GM19238 (cell line): ENCODE measurements around the gene PRPF19.

Experiments
- DNase-seq: peaks from one replicate; pipeline ENCODE4 v3.0.0; 2011; ENCODE audit warnings: low spot score; ENCODE audit not compliant: insufficient read length

PRPF19 gene

DNA sequence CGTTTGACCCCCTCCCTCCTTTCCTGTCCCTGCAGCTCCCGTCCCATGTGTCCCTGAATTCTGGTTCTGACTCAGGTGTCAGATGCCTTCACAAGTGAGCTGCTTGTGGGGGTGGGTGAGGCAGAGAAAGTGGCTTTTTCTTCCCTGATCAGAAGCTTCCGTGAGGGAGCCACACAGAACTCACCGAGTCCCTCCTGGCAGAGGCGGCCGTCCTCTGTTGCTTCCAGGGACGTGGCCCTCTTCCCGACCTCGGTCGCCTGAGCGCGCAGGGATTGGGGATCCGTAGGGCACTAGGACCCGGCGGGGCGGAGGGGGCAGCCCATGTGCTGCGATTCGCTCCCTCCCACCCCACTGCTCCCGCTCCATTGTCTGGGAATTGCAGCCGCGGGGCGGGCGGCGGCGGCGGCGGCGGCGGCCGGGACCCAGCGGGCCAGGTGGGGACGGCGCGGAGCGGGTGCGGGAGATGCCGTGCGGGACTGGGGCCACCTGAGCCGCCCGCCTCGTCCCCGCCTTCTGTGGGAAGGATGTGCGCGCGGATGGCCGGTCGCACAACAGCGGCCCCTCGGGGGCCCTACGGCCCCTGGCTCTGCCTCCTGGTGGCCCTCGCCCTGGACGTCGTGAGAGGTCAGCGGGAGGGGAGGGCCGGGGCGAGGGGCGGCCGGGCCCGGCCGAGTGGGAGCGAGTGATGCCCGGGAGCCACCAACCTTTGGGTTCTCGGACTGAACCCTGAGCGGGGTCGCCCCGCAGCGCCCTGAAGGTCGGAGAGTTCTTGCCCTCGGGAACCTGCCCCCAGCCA lies 17.9 kb upstream of the PRPF19 start, which contains the start of gene TMEM132A:
Gene TMEM132A (plus strand): TSS at position 351 of the 796 bp plus-strand sequence. CDS start 174 bp downstream, at position 525.
- DNase-seq: peak; percentile 80

DNA sequence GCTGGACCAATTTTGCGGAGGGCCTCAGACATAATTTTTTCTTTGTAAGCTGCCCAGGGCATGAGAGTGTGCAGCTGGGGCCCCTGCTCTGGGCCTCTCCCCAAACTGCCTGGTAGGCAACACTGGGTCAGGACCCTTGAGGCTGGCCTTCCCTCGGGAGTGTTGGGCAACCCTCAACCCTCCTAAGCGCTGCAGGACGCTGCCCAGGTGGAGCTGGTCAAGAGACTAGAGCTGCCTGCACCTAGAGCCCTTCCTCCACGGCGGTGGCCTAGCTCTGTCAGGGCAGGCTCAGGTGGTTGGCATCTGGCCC lies 17.4 kb upstream of the PRPF19 start:
- no peak for DNase-seq

DNA sequence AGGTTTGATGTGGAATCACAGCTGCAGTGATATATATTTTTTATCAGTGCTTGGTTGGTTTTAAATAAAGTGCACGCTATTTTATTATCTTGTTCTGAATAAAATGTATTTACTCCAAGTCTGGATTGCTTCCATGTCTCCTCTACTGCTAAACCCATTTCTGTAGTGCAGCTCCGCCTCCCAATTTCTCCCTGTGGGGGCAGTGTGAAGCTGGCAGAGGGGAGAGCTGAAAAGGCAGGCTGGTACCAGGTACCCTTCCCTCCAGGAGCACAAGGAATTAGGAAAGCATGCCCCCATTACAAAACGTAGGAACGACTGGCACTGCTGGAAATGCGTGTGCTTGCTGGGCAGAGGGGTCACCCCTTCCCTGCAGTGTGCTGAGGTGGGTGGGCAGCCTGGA lies 16.9 kb upstream of the PRPF19 start:
- DNase-seq: no peak

DNA sequence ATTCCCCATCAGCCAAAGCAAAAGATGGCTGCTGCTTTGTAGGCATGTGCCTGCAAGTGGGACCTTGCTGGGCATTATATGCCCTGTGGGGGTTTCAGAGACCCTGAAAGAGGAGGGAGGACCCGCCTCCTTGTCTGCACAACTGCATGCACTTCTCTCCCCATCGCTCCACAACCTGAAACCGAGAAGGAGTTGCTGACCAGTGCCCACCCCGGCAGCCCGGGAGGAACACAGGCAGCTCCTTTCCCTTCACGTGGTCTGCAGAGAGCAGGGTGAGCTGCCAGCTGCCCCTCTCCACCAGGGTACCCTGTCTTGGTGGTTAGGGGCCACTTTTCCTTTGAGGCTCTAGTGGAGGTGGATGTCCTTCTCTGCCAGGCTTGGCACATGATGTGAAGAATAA lies 16.5 kb upstream of the PRPF19 start:
- DNase-seq: no peak

DNA sequence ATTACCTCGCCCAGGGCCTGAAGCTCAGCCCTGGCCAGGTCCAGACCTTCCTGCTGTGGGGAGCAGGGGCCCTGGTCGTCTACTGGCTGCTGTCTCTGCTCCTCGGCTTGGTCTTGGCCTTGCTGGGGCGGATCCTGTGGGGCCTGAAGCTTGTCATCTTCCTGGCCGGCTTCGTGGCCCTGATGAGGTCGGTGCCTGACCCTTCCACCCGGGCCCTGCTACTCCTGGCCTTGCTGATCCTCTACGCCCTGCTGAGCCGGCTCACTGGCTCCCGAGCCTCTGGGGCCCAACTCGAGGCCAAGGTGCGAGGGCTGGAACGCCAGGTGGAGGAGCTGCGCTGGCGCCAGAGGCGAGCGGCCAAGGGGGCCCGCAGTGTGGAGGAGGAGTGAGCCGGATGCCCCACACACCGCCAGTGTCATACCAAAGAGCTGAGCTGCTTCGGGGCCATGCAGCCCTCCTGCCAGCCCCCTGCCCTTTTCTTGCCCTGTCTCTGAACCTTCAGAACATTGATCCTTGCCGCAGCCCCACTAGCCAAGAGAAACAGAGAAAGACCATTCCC lies 15.5 kb upstream of the PRPF19 start:
- no peak for DNase-seq

DNA sequence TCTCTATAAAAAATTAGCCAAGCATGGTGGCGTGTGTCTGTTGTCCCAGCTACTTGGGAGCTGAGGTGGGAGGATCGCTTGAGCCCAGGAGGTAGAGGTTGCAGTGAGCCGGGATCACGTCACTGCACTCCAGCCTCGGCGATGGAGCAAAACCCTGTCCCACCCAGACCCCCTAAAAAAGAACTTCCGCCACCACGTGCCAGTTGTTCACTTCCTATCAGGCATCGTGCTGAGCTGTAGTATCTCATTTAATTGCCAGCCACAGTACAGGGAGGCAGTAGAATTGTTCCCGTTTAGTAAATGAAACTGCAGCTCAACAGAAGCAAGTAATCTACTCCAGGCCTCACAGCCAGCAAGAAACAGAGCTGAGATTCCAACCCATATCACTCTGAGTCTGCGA lies 14.9 kb upstream of the PRPF19 start:
- DNase-seq: no peak

DNA sequence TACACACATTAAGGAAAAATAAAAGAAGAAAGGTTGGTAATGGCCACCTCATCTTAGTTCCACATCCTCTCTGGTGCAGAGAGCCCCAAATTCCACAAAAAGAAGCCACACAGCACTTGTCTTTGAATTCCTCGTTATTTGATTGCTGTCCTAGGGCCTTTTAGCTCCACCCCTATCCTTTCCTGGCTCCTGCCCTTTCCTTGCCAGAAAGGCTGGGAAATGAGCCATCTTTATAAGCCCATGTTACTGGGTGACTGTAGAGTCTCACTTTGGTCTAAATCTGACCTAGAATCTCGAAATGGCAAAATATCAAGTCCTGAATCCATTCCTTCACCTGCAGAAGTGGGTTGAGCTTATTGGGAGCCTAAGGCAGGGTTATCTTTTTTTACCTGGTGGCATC lies 13.6 kb upstream of the PRPF19 start:
- no peak for DNase-seq

DNA sequence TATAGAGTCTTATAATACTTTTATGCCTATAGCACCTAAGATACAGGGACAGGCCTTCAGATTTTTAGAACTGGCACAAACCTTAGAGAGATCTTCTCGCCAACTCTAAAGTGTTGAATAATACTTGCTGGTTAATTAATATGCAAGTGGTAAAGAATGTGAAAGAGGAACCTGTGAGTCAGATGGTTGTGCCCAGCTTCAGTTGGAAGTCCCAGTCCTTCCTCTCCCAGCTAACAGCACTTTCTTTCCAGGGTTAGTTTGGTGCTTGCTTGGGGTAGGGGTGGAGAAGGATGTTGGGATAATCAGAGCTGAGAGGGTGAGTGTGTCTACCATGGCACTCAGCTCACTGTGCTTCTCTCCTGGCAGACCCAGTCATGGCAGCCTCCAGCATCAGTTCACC lies 12.9 kb upstream of the PRPF19 start:
- DNase-seq: no peak

DNA sequence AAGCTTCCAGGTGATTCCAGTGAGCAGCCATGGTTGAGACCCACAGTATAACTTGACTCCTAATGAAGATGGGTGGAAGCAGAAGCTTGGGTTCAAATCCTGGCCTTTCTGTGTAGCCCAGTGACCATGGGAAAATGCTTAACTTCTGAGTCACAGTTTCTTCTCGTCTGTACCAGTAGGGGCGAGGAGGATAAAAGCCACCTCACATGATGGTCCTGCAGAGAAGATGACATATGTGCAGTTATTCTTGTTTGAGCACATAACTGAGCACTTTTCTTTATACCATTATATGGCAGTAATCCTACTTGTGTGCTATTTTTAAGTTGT lies 12.5 kb upstream of the PRPF19 start:
- DNase-seq: no peak

DNA sequence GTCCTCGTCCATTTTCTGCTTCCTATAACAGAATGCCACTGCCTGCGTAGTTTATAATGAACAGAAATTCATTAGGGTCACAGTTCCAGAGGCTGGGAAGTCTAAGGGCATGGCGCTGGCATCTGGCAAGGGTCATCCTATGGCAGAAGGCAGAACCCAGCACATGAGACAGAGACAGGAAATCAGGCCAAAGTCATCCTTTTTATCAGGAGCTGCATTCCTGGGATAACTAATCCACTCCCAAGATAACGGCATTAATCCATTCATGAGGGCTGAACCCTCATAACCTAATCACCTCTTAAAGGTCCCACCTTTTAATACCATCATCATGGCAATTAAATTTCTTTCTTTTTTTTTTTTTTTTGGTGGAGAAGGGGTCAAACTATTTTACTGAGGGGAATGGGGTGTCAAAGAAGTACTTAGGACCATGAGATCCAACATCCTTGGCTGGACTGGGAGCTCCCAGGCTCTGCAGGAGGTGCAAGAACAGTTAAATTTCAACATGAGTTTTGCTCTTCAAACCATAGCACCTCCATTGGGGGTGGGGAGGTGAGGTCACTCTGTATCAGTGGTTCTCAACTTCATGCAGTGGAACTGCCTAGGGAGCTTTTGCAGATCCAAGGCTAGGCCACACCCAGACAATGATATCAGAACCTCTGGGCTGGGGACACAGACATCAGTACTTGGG lies 12.0 kb upstream of the PRPF19 start:
- DNase-seq: no peak

DNA sequence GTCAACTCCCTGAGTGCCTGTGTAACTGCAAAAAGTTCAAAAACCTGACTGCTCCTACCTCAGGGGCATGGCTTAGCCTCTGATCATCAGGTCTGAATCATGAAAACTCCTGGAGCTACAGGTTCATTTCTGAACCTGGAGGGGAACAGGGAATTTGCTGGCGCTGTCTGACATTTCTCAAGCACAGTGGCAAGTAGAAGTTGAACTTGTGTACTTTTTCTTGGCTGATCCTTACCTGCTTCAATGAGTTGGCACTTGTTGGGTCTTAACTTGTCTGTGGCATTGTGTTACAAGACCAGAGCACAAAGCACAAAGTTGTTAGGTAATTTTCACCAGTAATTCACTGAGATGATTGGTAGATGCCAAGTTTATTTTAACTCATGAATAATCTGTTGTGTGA lies 10.9 kb upstream of the PRPF19 start:
- no peak for DNase-seq

DNA sequence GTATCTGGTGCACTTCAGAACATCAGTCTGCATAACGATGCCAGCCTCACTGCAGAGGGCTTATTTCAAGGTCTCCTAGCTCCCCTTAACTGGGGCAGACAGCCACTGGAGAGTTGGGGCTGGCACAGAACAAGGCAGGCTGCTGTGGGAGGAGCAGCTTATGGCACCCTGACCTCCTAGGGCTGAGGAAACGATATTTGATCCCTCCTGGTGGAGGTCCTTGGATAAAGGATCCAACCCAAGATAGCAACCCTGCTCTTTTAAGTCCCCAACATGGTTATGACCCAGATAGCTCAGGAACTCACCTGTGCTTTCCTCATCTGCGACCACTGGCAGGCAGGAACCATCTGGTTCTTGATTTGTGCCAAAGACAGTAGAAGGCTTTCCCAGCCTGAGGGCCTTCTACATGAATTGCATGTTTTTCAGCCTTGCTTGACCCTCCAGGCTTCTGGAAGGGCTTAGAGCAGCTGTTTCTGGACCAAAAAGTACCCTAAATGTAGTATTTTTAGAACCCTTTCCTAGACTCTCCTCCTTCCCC lies 10.4 kb upstream of the PRPF19 start:
- DNase-seq: no peak

DNA sequence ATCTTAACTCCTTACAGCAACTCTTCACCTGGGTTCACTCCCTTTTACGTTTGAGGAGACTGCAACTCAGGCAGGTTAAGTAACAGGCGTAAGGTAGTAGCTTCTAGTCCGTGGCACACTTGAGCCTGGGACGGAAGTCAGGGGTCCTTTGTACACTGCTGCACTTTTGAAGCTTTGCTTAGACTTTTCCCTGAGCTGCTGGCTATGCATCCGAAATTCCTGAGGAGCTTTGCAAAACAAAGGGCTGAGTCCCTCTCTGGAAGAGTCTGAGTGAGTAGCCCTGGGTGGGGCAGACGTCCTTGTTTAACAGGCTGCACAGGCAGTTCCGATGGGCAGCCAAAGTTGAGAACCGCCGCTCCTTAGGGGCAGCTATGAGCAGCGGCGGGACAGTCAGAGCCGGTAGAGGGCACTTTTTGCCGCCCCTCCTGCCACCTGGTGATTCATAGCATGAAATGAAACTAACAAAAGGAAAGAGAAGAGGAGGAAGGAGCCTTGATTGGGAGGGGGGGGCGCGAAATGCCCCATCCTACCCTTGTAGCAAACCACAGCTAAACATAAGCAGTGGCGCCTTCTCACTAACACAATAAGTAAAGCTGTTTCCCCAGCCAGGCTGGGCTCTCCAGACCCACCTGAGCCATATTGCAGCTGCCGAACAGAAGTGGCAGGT lies 9.0 kb upstream of the PRPF19 start:
- DNase-seq: peak; percentile 79

DNA sequence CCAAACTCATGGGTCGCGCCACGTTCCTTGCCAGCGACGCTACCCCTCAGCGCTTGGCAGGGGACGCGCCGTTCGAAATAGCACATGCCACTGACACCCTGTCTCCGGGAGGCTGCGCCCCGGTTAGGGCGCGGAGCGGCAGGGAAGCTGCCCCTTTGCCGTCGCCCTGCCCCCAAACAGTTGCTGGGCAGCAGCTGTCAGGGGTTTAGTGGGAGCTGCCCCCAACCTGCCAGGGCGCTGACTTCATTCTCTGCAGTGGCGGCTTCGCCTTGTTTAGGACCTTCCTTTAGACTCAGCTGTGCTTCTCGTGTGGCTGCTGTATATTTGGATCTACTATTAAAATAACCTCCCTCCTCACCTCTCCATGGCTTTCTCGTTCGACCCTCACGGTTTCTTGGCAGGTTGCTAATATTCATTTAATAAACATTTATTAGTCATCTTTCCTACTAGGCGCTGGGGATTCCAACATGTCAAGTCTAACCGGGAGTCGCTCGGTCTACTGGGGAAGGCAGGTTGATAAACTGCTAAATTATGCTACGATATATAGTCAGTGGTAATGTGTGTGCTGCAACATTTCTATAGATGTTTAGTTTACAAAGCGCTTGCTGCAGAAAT lies 8.4 kb upstream of the PRPF19 start:
- no peak for DNase-seq

DNA sequence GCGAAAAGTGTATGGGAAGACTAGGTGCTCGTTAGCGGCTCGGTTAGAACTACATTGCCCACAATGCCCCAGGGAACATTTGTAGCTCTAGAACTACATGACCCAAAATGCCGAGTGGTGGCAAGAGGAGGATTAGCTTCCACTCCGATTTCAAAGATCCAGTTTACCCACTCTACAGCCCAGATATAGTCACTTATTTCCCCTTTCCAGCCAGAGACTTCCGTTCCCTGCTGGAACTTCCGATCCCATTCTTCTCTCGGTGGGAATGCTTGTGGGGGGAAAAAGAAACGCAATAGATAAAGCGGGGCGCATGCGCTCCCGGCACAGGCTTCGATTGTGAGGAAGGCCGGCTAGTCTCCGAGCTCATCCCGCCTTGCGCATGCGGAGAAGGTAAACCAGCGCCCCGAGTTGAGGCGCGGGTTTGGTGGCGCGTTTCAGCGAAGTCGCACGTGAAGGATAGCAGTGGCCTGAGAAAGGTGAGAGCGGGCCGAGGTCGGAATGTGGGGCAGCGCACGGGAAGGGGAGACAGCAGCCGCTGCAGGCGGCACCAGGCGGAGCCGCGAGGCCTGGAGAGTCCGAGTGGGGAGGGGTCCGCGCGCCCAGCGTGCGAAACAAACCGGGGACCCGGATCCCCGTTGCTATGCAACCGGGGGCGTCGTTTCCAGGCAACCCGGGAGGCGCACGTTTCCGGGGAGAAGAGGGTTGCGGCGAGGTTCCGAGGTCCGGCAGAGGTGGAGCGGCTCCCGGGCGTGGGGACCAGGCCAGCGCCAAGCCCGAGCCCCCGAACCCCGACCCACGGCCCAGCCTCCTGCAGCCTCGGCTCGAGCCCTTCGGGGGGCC lies 7.6 kb upstream of the PRPF19 start, which contains the start of gene TMEM109:
Gene TMEM109 (plus strand): TSS at position 366 of the 840 bp plus-strand sequence. CDS start 5,536 bp downstream, outside the sequence.
- DNase-seq: peak; percentile 87

DNA sequence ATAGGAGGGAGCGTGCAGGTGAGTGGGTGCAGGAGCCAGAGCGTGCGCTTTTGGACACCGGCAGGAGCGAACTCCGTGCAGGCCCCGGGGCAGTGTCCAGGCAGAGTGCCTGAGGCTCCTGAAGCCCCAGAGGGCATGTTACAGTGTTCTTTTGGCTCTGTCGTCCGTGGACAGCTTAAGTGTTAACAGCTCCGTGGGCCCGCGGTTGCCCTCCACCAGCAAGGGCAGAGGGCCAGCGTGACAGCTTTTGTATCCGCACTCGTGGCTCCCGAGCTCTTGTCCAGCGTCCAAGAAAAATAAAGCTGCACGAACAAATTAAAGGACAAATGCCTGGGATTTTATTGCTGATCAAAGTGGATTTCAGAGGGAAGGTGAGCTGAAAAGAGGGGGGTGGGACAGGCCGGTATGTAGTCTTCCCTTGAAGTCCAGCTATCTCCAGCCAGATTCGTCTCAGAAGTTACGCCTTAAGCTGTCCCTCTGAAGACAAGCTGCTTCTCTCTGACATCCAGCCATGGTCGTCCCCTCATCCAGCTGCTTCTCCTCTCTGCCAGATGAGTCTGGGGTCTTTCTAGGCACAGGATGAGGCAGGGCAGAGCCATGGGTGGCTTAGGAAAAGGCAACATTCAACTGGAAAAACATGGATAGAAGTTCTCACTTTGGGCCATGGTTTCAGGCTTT lies 6.6 kb upstream of the PRPF19 start:
- DNase-seq: no peak

DNA sequence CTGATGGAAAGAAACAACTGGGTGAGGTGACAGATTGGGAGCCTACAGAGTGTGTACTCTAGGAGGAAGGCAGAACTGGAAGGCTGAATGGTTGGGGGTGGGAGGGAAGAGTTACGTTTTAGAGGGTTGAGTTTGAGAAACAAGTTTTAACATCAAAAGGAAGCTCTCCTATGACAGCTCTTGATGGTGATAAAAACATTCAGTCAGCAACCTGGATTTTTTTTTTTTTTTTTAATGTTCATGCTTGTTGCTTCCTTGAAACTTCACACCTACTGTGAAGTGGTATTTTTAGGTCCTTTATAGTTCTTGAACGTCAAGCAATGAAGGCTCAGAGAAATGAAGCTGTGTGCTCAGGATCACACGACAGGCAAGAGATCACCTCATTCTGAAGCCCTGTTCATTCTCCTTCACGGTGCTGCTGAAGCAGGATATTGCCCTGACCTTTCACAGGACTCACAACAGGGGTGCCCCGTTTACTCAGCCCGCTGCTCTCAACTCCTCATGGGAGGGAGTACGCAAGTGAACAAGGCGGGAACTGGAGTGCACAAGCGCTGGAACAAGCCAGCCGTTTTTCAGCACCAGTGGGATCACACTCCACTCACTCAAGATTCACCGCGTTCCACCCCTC lies 6.0 kb upstream of the PRPF19 start:
- no peak for DNase-seq

DNA sequence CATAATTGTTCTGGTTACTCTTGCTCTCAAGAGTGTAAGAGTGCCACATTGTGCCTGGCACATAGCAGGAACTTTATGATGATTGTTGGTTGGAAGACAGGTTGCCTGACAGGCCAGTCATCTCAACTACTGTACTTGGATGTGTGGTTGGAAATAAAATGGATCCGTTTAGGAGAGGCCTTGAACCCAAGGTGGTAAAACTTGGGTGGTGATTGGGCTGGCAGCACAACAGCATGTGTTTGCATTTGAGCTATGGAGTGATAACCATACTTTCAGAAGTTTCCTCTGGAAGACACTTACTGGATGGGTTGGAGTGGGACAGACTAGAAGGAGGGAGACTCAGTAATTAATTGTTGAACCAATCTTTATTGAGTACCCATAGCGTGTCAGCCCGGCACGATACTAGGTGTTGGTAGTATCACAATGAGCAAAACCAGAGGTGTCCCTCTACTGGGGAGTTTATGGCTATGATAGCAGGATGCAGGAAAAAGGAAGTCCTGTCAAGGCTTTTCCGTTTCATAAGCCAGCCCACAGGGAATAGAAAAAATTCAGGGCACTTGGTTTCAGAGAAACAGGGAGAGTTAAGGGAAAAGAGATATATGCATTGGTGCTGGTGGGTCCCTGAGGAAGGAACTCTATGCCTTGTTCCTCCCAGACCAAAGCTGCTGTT lies 4.5 kb upstream of the PRPF19 start:
- no peak for DNase-seq

DNA sequence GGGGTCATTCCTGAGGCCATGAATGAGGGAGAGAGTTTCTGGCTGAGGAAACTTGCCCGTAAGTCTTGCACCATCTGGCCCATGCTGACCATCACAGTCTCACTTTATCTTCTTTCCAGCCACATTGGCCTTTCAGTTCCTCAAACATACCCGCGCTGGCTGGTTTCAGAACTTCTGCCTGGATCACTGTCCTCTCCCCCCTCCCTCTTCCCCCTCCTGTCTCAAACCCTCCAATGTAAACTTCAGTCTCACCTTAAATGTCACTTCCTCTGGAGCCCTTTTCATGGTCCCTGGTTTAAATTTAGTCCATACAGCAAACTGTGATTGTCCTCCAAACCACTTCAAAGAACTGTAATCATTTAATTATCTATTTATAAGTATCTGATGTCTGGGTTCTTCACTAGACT lies 3.9 kb upstream of the PRPF19 start:
- DNase-seq: no peak
